Ovary (tissue), 3 donors: ENCODE data around the gene CEP112.

Experiments
- POLR2A ChIP-seq: fragments of 450-650 bp; IDR thresholded peaks from one replicate; pipeline ENCODE4 v1.6.1; 2017; ENCODE audit warnings: antibody characterized with exemption, mild to moderate bottlenecking, moderate library complexity
- TF ChIP-seq, protein P1 (sequence below), 3 donors: fragments of 450-650 bp in 2 of 3; fragments of 200-600 bp in 1 of 3; IDR thresholded peaks; one replicate each; pipeline versions ENCODE4 v1.5.1 to v1.8.0; 2016 to 2022; ENCODE audit warnings: antibody characterized with exemption in 3 of 3, mild to moderate bottlenecking in 1 of 3
- donor health status: DM: no; HTN: no; CAD: no.

DNA sequence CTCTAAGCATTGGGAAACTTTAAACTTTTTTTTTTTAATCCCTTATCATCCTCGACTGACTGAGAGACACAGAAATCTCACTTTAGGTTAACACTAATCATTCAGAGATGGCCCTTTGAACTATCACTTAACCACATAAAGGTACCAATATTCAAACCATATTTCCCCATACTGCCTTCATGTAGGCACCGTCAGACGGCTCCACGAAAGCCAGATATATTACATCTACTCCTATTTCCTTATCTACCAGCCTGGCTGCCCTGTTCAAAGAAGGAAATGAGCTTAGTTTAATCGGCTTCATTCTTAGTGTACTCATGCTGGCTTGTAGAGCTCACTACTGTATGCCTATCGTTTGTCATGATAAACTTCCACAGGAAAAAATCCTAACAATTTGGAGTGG, 270.9 kb downstream of the CEP112 start:
- TF ChIP-seq, protein P1, sequence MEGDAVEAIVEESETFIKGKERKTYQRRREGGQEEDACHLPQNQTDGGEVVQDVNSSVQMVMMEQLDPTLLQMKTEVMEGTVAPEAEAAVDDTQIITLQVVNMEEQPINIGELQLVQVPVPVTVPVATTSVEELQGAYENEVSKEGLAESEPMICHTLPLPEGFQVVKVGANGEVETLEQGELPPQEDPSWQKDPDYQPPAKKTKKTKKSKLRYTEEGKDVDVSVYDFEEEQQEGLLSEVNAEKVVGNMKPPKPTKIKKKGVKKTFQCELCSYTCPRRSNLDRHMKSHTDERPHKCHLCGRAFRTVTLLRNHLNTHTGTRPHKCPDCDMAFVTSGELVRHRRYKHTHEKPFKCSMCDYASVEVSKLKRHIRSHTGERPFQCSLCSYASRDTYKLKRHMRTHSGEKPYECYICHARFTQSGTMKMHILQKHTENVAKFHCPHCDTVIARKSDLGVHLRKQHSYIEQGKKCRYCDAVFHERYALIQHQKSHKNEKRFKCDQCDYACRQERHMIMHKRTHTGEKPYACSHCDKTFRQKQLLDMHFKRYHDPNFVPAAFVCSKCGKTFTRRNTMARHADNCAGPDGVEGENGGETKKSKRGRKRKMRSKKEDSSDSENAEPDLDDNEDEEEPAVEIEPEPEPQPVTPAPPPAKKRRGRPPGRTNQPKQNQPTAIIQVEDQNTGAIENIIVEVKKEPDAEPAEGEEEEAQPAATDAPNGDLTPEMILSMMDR (IDR thresholded peaks at IDR 0.05) = no peak
- no peak for TF ChIP-seq POLR2A
